Activated gamma-delta T cell (primary cell): ENCODE measurements around the gene EXOC3.
"Not testable (repeated sequence)": the region's sequence is repeated elsewhere in the genome, so short reads cannot be mapped to it uniquely, and the experiment has no call there.

ENCODE experiments used
- DNase-seq: peaks from one replicate; lab custom pipeline; 2025; lab: John Stamatoyannopoulos, UW

Gene EXOC3

DNA sequence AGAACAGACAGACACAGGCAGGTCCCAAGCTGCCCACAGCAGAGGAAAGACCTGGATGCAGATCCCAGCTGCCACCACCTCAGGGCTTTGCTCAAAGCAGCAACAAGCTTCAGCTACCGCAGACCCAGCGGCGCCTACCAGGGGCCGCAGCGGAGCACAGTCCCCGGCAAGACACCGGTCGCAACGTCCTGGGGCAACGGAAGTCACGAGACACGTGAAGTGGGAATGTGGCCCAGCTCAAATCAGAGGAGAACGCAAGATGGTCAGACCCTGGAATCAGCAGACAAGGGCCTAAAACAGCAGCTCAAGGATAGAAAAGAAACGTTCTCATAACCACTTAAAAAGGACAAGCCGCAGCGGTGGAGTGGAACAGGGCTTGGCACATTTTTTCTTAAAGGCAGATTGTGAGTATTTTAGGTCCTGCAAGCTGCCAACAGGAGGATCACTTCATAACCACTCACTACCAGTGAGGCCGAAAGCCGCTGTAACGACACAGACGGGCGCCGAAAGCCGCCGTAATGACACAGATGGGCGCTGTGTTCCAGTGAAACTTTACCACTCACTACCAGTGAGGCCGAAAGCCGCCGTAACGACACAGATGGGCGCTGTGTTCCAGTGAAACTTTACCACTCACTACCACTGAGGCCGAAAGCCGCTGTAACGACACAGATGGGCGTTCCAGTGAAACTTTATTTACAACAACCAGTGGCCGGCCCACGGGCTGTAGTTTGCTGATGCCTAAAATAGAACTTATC is 59.5 kb downstream of the EXOC3 start:
- DNase-seq = no peak

DNA sequence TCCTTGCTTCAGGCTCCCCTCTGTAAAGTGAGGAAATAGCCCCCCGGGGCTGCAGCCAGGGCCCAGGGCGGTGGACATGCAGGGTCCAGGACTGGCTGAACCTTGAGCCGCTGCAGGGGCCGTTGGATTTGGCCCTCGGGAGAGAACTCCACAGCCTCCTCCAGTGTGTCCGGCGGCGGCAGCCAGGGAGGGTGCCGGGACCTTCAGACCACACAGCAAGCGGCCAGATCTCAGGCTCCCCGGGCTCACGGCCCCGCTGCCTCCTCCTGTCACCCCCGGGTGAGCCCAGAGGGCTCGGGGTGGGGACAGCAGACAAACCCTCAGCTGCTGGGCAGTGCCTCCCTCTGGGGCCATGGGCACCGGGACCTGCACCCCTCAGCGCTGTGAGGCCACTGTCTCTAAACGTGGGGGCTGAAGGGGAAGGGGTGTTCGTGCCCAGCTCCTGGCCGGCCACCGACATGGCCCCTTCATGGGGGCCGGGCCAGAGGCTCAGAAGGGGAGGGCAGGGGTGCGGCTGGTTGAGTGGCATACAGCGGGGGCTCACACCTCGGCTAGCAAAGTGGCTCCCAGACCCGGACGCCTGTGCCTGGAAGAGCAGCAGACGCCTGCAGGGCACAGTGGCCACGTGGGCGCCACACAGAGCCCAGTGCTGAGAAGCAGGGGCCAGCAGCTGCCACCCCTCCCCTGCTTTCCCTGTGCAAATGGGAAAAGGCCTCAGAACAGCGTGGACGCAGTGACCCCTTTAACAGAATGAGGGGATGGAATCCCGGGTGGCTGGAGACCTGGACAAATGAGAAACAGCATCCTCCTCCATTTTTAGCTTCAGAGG is 61.6 kb downstream of the EXOC3 start:
- no peak for DNase-seq

DNA sequence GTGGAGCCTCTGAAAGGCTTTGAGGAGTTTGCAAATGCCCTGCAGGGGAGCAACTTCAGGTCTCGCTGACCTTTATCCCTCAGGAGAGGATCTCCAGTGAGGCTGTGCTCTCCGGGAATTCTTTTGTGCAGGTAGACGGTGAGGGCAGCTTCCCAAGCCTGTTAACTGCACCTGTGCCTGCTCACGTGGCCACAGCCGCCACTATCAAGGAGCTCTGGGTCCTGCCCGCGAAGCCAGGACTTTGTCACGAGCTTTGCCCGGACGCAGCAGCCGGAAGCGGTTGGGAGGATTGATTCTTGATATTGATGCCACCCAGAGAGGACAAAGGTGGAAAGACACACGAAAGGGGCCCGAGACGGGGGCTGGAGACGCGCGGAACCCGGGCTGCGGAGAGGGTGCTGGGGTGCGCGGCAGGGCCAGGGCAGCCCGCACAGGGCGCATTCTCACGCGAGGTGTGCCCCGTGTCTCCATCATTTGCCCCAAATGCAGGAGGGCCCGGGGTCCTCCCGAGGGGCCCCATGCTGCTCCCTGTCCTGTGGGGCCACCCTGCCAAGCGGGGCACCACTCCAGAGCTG is 63.1 kb downstream of the EXOC3 start:
- no peak for DNase-seq

GRCh38 chr5:507986-508575 is 65.1 kb downstream of the EXOC3 start:
- not testable (repeated sequence) for DNase-seq

- DNase-seq = no peak
Measured at GRCh38 chr5:509611-510185, 66.7 kb downstream of the EXOC3 start.

DNA sequence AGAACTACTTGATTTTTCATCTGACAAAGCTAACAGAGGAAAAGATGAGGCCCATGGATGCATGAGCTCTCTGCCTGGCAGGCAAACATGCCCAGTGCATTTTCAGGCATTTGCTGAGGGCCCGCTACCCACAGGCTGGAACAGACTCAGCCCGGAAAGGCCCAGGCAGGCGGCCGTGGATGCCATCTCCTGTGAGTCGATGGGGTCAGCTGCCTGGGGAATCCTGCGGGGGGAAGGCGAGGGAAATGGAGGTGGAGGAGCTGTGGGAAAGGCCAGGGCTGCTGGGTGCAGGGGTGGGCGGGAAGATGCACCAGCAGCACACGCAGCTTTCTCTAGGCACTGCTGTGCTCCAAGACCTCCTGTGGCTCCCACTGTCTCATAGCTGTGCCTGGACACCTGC is 67.5 kb downstream of the EXOC3 start:
- DNase-seq = no peak

- no peak for DNase-seq
Measured at GRCh38 chr5:511476-511875, 68.5 kb downstream of the EXOC3 start.

- no peak for DNase-seq
Measured at GRCh38 chr5:513216-514100, 70.5 kb downstream of the EXOC3 start.

DNA sequence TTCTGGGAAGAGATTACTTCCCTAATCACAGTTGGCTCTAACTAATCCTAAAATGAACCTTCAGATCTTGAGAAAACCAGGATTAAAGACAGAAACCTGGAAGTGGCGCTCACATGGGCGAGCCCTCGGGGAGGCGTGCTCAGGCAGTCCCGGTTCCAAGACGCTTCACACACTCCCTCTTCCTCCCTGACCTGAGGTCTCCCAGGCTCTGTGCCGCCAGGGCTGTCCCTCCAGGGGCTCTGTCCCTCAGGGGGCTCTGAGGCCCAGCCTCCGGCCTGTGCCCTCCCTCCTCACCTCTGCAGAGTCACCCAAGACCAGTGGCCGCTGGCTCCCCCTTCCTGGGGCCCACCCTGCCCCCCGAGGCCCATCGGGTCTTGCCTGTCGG is 71.1 kb downstream of the EXOC3 start:
- no peak for DNase-seq

DNA sequence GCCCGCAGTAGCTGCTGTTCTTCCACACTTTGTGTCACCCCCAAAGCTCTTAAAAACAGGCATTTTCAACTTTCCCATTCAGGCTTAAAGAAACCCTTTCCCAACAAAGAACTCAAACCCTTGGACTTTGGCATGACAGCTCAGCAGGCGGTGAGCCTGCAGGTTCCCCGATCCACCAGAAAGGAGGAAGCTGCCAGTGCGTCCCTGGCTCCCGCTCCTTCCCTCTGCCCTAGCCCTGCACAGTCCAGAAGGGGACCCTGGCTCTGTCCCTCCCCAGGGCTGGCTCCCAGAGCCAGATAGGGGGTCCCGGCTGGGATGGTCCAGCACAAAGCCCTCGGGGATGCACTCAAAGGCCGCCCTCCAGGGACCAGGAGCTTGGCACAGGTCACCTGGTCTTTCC is 71.7 kb downstream of the EXOC3 start:
- DNase-seq = no peak

- no peak for DNase-seq
Measured at GRCh38 chr5:515273-515836, 72.4 kb downstream of the EXOC3 start.

GRCh38 chr5:516338-516925 is 73.5 kb downstream of the EXOC3 start:
- no peak for DNase-seq
